ACC112 (cell line): Measurements from ENCODE around the gene DMRTA2.
A peak's percentile ranks its signal among the peaks of the same experiment; 100 is the strongest.
"Not testable (repeated sequence)": the region's sequence is repeated elsewhere in the genome, so short reads cannot be mapped to it uniquely, and the experiment has no call there.

Experiments
- H2AFZ ChIP-seq: fragments of 200-600 bp; sonication (generic); one replicate; pipeline ENCODE4 v1.6.0; 2017; ENCODE audit warnings: antibody characterized with exemption, low read length; ENCODE audit not compliant: unreplicated experiment
- H3K27ac ChIP-seq: fragments of 200-600 bp; sonication (generic); 2 replicates; pipeline ENCODE4 v1.5.1; 2014; ENCODE audit warnings: low read depth, mild to moderate bottlenecking, antibody characterized with exemption, low read length, moderate library complexity
- H3K27me3 ChIP-seq: fragments of 200-600 bp; sonication (generic); 2 replicates; pipeline ENCODE4 v1.6.1; 2014; ENCODE audit warnings: mild to moderate bottlenecking, antibody characterized with exemption, low read length, moderate library complexity, mixed read lengths; ENCODE audit not compliant: insufficient read depth
- H3K36me3 ChIP-seq: fragments of 200-600 bp; sonication (generic); 2 replicates; pipeline ENCODE4 v1.6.1; 2016; ENCODE audit warnings: mild to moderate bottlenecking, antibody characterized with exemption, low read length, moderate library complexity, mixed read lengths; ENCODE audit not compliant: insufficient read depth
- H3K4me1 ChIP-seq: fragments of 200-600 bp; sonication (generic); one replicate; pipeline ENCODE4 v1.6.1; 2016; ENCODE audit warnings: low read length, mixed read lengths; ENCODE audit not compliant: insufficient read depth, unreplicated experiment, control insufficient read depth
- H3K4me3 ChIP-seq: fragments of 200-600 bp; sonication (generic); 2 replicates; pipeline ENCODE4 v1.5.1; 2014; ENCODE audit warnings: mild to moderate bottlenecking, low read depth, low read length
- H3K79me2 ChIP-seq: fragments of 200-600 bp; sonication (generic); one replicate; pipeline ENCODE4 v1.6.0; 2016; ENCODE audit warnings: low read length; ENCODE audit not compliant: control insufficient read depth, unreplicated experiment, insufficient read depth

DMRTA2 gene

GRCh38 chr1:50416553-50417453 is 6.4 kb downstream of the DMRTA2 start:
- Histone ChIP-seq H3K4me3 (peak overlapping the region; percentile 46), H3K27ac (no peak overlapping the region), H3K27me3 (peaks cover 93% of the 10 kb centered on the region), H3K4me1 (no peaks in the 10 kb centered on the region), H2AFZ (no peak overlapping the region), H3K36me3 (no peaks in the 10 kb centered on the region), H3K79me2 (no peaks in the 10 kb centered on the region)

GRCh38 chr1:50416150-50416527 is 7.1 kb downstream of the DMRTA2 start:
- Histone ChIP-seq H3K27ac (no peak overlapping the region), H3K79me2 (no peaks in the 10 kb centered on the region), H3K4me3 (peak overlapping the region; percentile 46; the same call in 1 of the 2 replicates), H3K36me3 (no peaks in the 10 kb centered on the region), H3K27me3 (peaks cover 93% of the 10 kb centered on the region), H3K4me1 (no peaks in the 10 kb centered on the region), H2AFZ (no peak overlapping the region)

- H3K27ac ChIP-seq, result no peak overlapping the region
- no peak overlapping the region for H3K4me3 ChIP-seq
- H2AFZ ChIP-seq, result no peak overlapping the region
- H3K4me1 ChIP-seq, result no peaks in the 10 kb centered on the region
- H3K36me3 ChIP-seq, result no peaks in the 10 kb centered on the region
- no peaks in the 10 kb centered on the region for H3K79me2 ChIP-seq
- peaks cover 92% of the 10 kb centered on the region for H3K27me3 ChIP-seq
Measured at GRCh38 chr1:50415235-50416149, 7.8 kb downstream of the DMRTA2 start.

- no peak overlapping the region for H3K4me3 ChIP-seq
- H3K36me3 ChIP-seq, result no peaks in the 10 kb centered on the region
- no peaks in the 10 kb centered on the region for H3K79me2 ChIP-seq
- no peak overlapping the region for H2AFZ ChIP-seq
- no peak overlapping the region for H3K27ac ChIP-seq
- H3K27me3 ChIP-seq, result peaks cover 91% of the 10 kb centered on the region
- no peaks in the 10 kb centered on the region for H3K4me1 ChIP-seq
Measured at GRCh38 chr1:50414853-50415234, 8.4 kb downstream of the DMRTA2 start.

- H3K27ac ChIP-seq, result no peak overlapping the region
- no peaks in the 10 kb centered on the region for H3K79me2 ChIP-seq
- no peak overlapping the region for H3K4me3 ChIP-seq
- no peaks in the 10 kb centered on the region for H3K36me3 ChIP-seq
- H3K4me1 ChIP-seq, result no peaks in the 10 kb centered on the region
- H3K27me3 ChIP-seq, result peaks cover 86% of the 10 kb centered on the region
- no peak overlapping the region for H2AFZ ChIP-seq
Measured at GRCh38 chr1:50412813-50413476, 10.3 kb downstream of the DMRTA2 start.

GRCh38 chr1:50405814-50406213 is 17.4 kb downstream of the DMRTA2 start:
- Histone ChIP-seq H3K4me3 (no peak overlapping the region), H3K36me3 (no peaks in the 10 kb centered on the region), H3K4me1 (no peaks in the 10 kb centered on the region), H3K27me3 (peaks cover 51% of the 10 kb centered on the region), H3K27ac (no peak overlapping the region), H2AFZ (no peak overlapping the region), H3K79me2 (no peaks in the 10 kb centered on the region)

- no peak overlapping the region for H2AFZ ChIP-seq
- H3K27ac ChIP-seq, result no peak overlapping the region
- H3K36me3 ChIP-seq, result no peaks in the 10 kb centered on the region
- H3K79me2 ChIP-seq, result no peaks in the 10 kb centered on the region
- H3K4me3 ChIP-seq, result no peak overlapping the region
- H3K27me3 ChIP-seq, result peaks cover 24% of the 10 kb centered on the region
- H3K4me1 ChIP-seq, result no peaks in the 10 kb centered on the region
Measured at GRCh38 chr1:50393522-50394120, 29.6 kb downstream of the DMRTA2 start.

- not testable (repeated sequence) for H3K36me3 ChIP-seq, H3K27ac ChIP-seq, H3K79me2 ChIP-seq, H3K4me3 ChIP-seq, H2AFZ ChIP-seq, H3K4me1 ChIP-seq
- peaks cover 21% of the 10 kb centered on the region; the same call in 1 of the 2 replicates for H3K27me3 ChIP-seq
Measured at GRCh38 chr1:50381551-50381950, 41.7 kb downstream of the DMRTA2 start.

GRCh38 chr1:50378770-50379169 is 44.5 kb downstream of the DMRTA2 start:
- no peaks in the 10 kb centered on the region for H3K4me1 ChIP-seq
- no peak overlapping the region for H2AFZ ChIP-seq
- H3K79me2 ChIP-seq, result no peaks in the 10 kb centered on the region
- H3K27ac ChIP-seq, result no peak overlapping the region
- peaks cover 34% of the 10 kb centered on the region for H3K27me3 ChIP-seq
- H3K36me3 ChIP-seq, result no peaks in the 10 kb centered on the region
- H3K4me3 ChIP-seq, result no peak overlapping the region

- Histone ChIP-seq H3K4me3 (no peak overlapping the region), H3K4me1 (no peaks in the 10 kb centered on the region), H2AFZ (no peak overlapping the region), H3K79me2 (no peaks in the 10 kb centered on the region), H3K27ac (no peak overlapping the region), H3K27me3 (peaks cover 51% of the 10 kb centered on the region), H3K36me3 (no peaks in the 10 kb centered on the region)
Measured at GRCh38 chr1:50373532-50373931, 49.7 kb downstream of the DMRTA2 start.
